ENCODE results near the gene HEBP2. TPM values are rescaled to one million over a fixed set of nuclear protein-coding genes. Genes with fewer than 3 reads are reported as not detected.
"Not testable (repeated sequence)": the region's sequence is repeated elsewhere in the genome, so short reads cannot be mapped to it uniquely, and the experiment has no call there.

Gene HEBP2
- total RNA-seq: 10 to 100 TPM; 27.2 to 27.5 TPM
- 42.0 TPM for polyA plus RNA-seq

GRCh38 chr6:138403801-138404665, at the start of gene HEBP2:
Gene HEBP2 (plus strand): TSS chr6:138404223. CDS start chr6:138404496, 273 bp downstream.
- peak within 1 kb of the TSS; percentile 81 to 91 (median 86) for H3K4me3 Mint-ChIP-seq
- no peaks in the 10 kb centered on the region for H3K27me3 ChIP-seq (ENCODE audit: insufficient read depth, low read length, poor library complexity, severe bottlenecking)
- peak within 1 kb of the TSS; percentile 78 to 92 (median 86) for H3K27ac Mint-ChIP-seq
- no peaks in the 10 kb centered on the region for H3K9me3 Mint-ChIP-seq
- peak within 1 kb of the TSS; percentile 75 for H3K27ac ChIP-seq (ENCODE audit: low read depth, low read length)
- ChIA-PET CTCF (interaction anchor here (0.6 to 2.1 kb wide), 10 partner anchors 12 to 411 kb away, joined by 3 to 7 read pairs (median 4); no protein-coding TSS in a partner anchor), POLR2A (interaction anchor here (0.6 to 0.8 kb wide), 2 partner anchors 11 to 1228 kb away, joined by 3 to 5 read pairs; no protein-coding TSS in a partner anchor)
- H3K4me1 ChIP-seq (ENCODE audit: insufficient read depth, low read length): peaks cover 15% of the 10 kb centered on the region
- H3K4me3 ChIP-seq (ENCODE audit: low read length): peak within 1 kb of the TSS; percentile 94
- peak; percentile 86 to 95 (median 90) for DNase-seq
- no peaks in the 10 kb centered on the region for H3K9me3 ChIP-seq (ENCODE audit: low read length)
- H3K4me1 Mint-ChIP-seq: peaks cover 18 to 32% (median 27%) of the 10 kb centered on the region in 3 donors
- no peaks in the 10 kb centered on the region for H3K27me3 Mint-ChIP-seq
- H3K36me3 ChIP-seq (ENCODE audit: insufficient read depth, low read length): peaks cover 17% of the 10 kb centered on the region
- peaks cover 0 to 39% (median 7%) of the 10 kb centered on the region in 3 donors for H3K36me3 Mint-ChIP-seq

- Mint-ChIP-seq H3K36me3 (no peaks in the 10 kb centered on the region), H3K4me1 (no peaks in the 10 kb centered on the region), H3K27ac (no peak overlapping the region), H3K4me3 (no peak overlapping the region), H3K27me3 (peaks cover 19 to 42% of the 10 kb centered on the region in 2 donors), H3K9me3 (peaks cover 0 to 3% (median 0%) of the 10 kb centered on the region in 5 donors)
- H3K9me3 ChIP-seq (ENCODE audit: low read length): no peaks in the 10 kb centered on the region
- no peaks in the 10 kb centered on the region for H3K4me1 ChIP-seq (ENCODE audit: insufficient read depth, low read length)
- no peaks in the 10 kb centered on the region for H3K36me3 ChIP-seq (ENCODE audit: insufficient read depth, low read length)
- DNase-seq: no peak
- H3K27me3 ChIP-seq (ENCODE audit: insufficient read depth, low read length, poor library complexity, severe bottlenecking): no peaks in the 10 kb centered on the region
- CTCF ChIA-PET: no interaction called here
- POLR2A ChIA-PET: no interaction called here
- H3K4me3 ChIP-seq (ENCODE audit: low read length): no peak overlapping the region
- H3K27ac ChIP-seq (ENCODE audit: low read depth, low read length): no peak overlapping the region
Observed at GRCh38 chr6:138357928-138358327, 46.1 kb upstream of the HEBP2 start.

GRCh38 chr6:138368684-138369083, 35.3 kb upstream of the HEBP2 start:
- H3K4me1 Mint-ChIP-seq; H3K9me3 ChIP-seq (ENCODE audit: low read length); H3K9me3 Mint-ChIP-seq; CTCF ChIA-PET; POLR2A ChIA-PET; H3K36me3 ChIP-seq (ENCODE audit: insufficient read depth, low read length); H3K4me1 ChIP-seq (ENCODE audit: insufficient read depth, low read length); DNase-seq; H3K36me3 Mint-ChIP-seq; H3K27ac ChIP-seq (ENCODE audit: low read depth, low read length); H3K27me3 ChIP-seq (ENCODE audit: insufficient read depth, low read length, poor library complexity, severe bottlenecking); H3K4me3 ChIP-seq (ENCODE audit: low read length); H3K27ac Mint-ChIP-seq; H3K4me3 Mint-ChIP-seq: not testable (repeated sequence)
- peaks cover 25 to 33% of the 10 kb centered on the region in 2 donors for H3K27me3 Mint-ChIP-seq

- H3K4me1 Mint-ChIP-seq: no peaks in the 10 kb centered on the region
- H3K4me3 ChIP-seq (ENCODE audit: low read length): no peak overlapping the region
- H3K9me3 ChIP-seq (ENCODE audit: low read length): no peaks in the 10 kb centered on the region
- peaks cover 0 to 7% (median 5%) of the 10 kb centered on the region in 5 donors for H3K9me3 Mint-ChIP-seq
- peaks cover 18 to 20% of the 10 kb centered on the region in 2 donors for H3K27me3 Mint-ChIP-seq
- DNase-seq: no peak
- no peaks in the 10 kb centered on the region for H3K27me3 ChIP-seq (ENCODE audit: insufficient read depth, low read length, poor library complexity, severe bottlenecking)
- H3K36me3 Mint-ChIP-seq: no peaks in the 10 kb centered on the region
- H3K36me3 ChIP-seq (ENCODE audit: insufficient read depth, low read length): no peaks in the 10 kb centered on the region
- ChIA-PET POLR2A (no interaction called here), CTCF (no interaction called here)
- no peak overlapping the region for H3K27ac Mint-ChIP-seq
- no peak overlapping the region for H3K27ac ChIP-seq (ENCODE audit: low read depth, low read length)
- no peaks in the 10 kb centered on the region for H3K4me1 ChIP-seq (ENCODE audit: insufficient read depth, low read length)
- no peak overlapping the region for H3K4me3 Mint-ChIP-seq
Observed at GRCh38 chr6:138370631-138371451, 33.2 kb upstream of the HEBP2 start.

GRCh38 chr6:138371452-138371711, 32.6 kb upstream of the HEBP2 start:
- peaks cover 18% of the 10 kb centered on the region in 2 donors for H3K27me3 Mint-ChIP-seq
- H3K9me3 ChIP-seq (ENCODE audit: low read length): no peaks in the 10 kb centered on the region
- H3K36me3 Mint-ChIP-seq: no peaks in the 10 kb centered on the region
- no peaks in the 10 kb centered on the region for H3K4me1 Mint-ChIP-seq
- no peak overlapping the region for H3K27ac ChIP-seq (ENCODE audit: low read depth, low read length)
- ChIA-PET POLR2A (no interaction called here), CTCF (no interaction called here)
- H3K4me1 ChIP-seq (ENCODE audit: insufficient read depth, low read length): no peaks in the 10 kb centered on the region
- no peak overlapping the region for H3K4me3 Mint-ChIP-seq
- DNase-seq: no peak
- H3K27ac Mint-ChIP-seq: no peak overlapping the region
- no peak overlapping the region for H3K4me3 ChIP-seq (ENCODE audit: low read length)
- no peaks in the 10 kb centered on the region for H3K36me3 ChIP-seq (ENCODE audit: insufficient read depth, low read length)
- peaks cover 0 to 7% (median 5%) of the 10 kb centered on the region in 5 donors for H3K9me3 Mint-ChIP-seq
- H3K27me3 ChIP-seq (ENCODE audit: insufficient read depth, low read length, poor library complexity, severe bottlenecking): no peaks in the 10 kb centered on the region

GRCh38 chr6:138371720-138372119, 32.3 kb upstream of the HEBP2 start:
- H3K9me3 ChIP-seq (ENCODE audit: low read length): no peaks in the 10 kb centered on the region
- no peak for DNase-seq
- Mint-ChIP-seq H3K36me3 (no peaks in the 10 kb centered on the region), H3K4me3 (no peak overlapping the region), H3K9me3 (peaks cover 0 to 7% (median 5%) of the 10 kb centered on the region in 5 donors), H3K27ac (peak overlapping the region in 1 of 8 donors; percentile 46), H3K4me1 (no peaks in the 10 kb centered on the region), H3K27me3 (peaks cover 15 to 16% of the 10 kb centered on the region in 2 donors)
- no peak overlapping the region for H3K4me3 ChIP-seq (ENCODE audit: low read length)
- H3K27ac ChIP-seq (ENCODE audit: low read depth, low read length): no peak overlapping the region
- H3K4me1 ChIP-seq (ENCODE audit: insufficient read depth, low read length): no peaks in the 10 kb centered on the region
- ChIA-PET CTCF (no interaction called here), POLR2A (no interaction called here)
- no peaks in the 10 kb centered on the region for H3K27me3 ChIP-seq (ENCODE audit: insufficient read depth, low read length, poor library complexity, severe bottlenecking)
- no peaks in the 10 kb centered on the region for H3K36me3 ChIP-seq (ENCODE audit: insufficient read depth, low read length)

- no peak overlapping the region for H3K27ac Mint-ChIP-seq
- POLR2A ChIA-PET: no interaction called here
- H3K4me3 ChIP-seq (ENCODE audit: low read length): no peak overlapping the region
Observed at GRCh38 chr6:138372711-138373463, 31.1 kb upstream of the HEBP2 start.

More at GRCh38 chr6:138372711-138373463, 31.1 kb upstream of the HEBP2 start:
- Histone ChIP-seq H3K36me3 (ENCODE audit: insufficient read depth, low read length) (no peaks in the 10 kb centered on the region), H3K9me3 (ENCODE audit: low read length) (no peaks in the 10 kb centered on the region), H3K27me3 (ENCODE audit: insufficient read depth, low read length, poor library complexity, severe bottlenecking) (no peaks in the 10 kb centered on the region), H3K4me1 (ENCODE audit: insufficient read depth, low read length) (no peaks in the 10 kb centered on the region), H3K27ac (ENCODE audit: low read depth, low read length) (no peak overlapping the region)
- H3K36me3 Mint-ChIP-seq: no peaks in the 10 kb centered on the region
- CTCF ChIA-PET: no interaction called here
- peaks cover 8% of the 10 kb centered on the region in 2 donors for H3K27me3 Mint-ChIP-seq
- H3K4me1 Mint-ChIP-seq: no peaks in the 10 kb centered on the region
- H3K9me3 Mint-ChIP-seq: peaks cover 0 to 4% (median 0%) of the 10 kb centered on the region in 5 donors
- H3K4me3 Mint-ChIP-seq: no peak overlapping the region
- peak in 1 of 5 donors; percentile 3 for DNase-seq

Measured in CD8-positive, alpha-beta memory T cell (primary cell).